Gastroesophageal sphincter (tissue), 4 donors: Measurements from ENCODE around the gene ARL8B. TPM values are rescaled to one million over a fixed set of nuclear protein-coding genes. Genes with fewer than 3 reads are reported as not detected.

Experiments used
- ATAC-seq: fragments of 150-250 bp; one replicate; pipeline ENCODE4 v1.9.1; 2016; ENCODE audit warnings: mild to moderate bottlenecking, moderate library complexity
- H3K27ac ChIP-seq, 4 donors: fragments of 200-600 bp; sonication (generic) in 3 of 4; 1 replicate in 3 of 4; 2 replicates in 1 of 4; pipeline ENCODE4 v1.5.1; 2016 to 2019
- H3K27me3 ChIP-seq: fragments of 200-600 bp; sonication (generic); one replicate; pipeline ENCODE4 v1.5.1; 2019
- H3K36me3 ChIP-seq, 2 donors: fragments of 200-600 bp; sonication (generic); one replicate each; pipeline ENCODE4 v1.5.1; 2019; ENCODE audit warnings: control low read depth in 1 of 2
- H3K4me1 ChIP-seq, 3 donors: fragments of 200-600 bp; sonication (generic); 1 replicate in 2 of 3; 2 replicates in 1 of 3; pipeline ENCODE4 v1.5.1; 2016 to 2019; ENCODE audit warnings: control low read depth in 2 of 3
- H3K4me3 ChIP-seq, 2 donors: fragments of 200-600 bp; sonication (generic); one replicate each; pipeline ENCODE4 v1.5.1; 2019; ENCODE audit warnings: mild to moderate bottlenecking in 1 of 2, moderate library complexity in 1 of 2
- H3K9me3 ChIP-seq, 3 donors: fragments of 200-600 bp; sonication (generic); one replicate each; pipeline ENCODE4 v1.5.1; 2017 to 2019; ENCODE audit warnings: control low read depth in 2 of 3
- CTCF ChIP-seq, 4 experiments: fragments of 200-600 bp in 2 of 4; fragments of 450-650 bp in 2 of 4; sonication (generic) in 1 of 4; IDR thresholded peaks; one replicate each; pipeline ENCODE4 v1.5.1; 2017 to 2019; ENCODE audit warnings: antibody characterized with exemption in 4 of 4, mild to moderate bottlenecking in 2 of 4, moderate library complexity in 2 of 4
- EP300 ChIP-seq: sonication (generic); formaldehyde crosslinking; IDR thresholded peaks from one replicate; pipeline ENCODE4 v1.6.1; 2017; ENCODE audit warnings: antibody characterized with exemption, mild to moderate bottlenecking
- POLR2A ChIP-seq, 2 donors: fragments of 450-650 bp; IDR thresholded peaks; one replicate each; pipeline ENCODE4 v1.6.1; 2017; ENCODE audit warnings: antibody characterized with exemption in 2 of 2, mild to moderate bottlenecking in 2 of 2, moderate library complexity in 1 of 2
- POLR2AphosphoS5 ChIP-seq: sonication (generic); formaldehyde crosslinking; IDR thresholded peaks from one replicate; pipeline ENCODE4 v1.6.1; 2017; ENCODE audit warnings: antibody characterized with exemption
- WGBS, 2 donors: methylation state at CpG; one replicate each; pipeline ENCODE4 v1.1.5; 2018; ENCODE audit warnings: low coverage in 1 of 2; 5-methylcytosine and 5-hydroxymethylcytosine counted together
- total RNA-seq, 4 donors: library from RNA; depleted of rRNA; stranded (reverse); fragments of >200 nt; gene quantifications; one replicate each; pipeline ENCODE4 v1.1.0, GENCODE V29; 2016

ARL8B gene
- total RNA-seq, 4 donors from 2014 or later: 41.5 to 59.9 (median 50.9) TPM

GRCh38 chr3:5151586-5151985 lies 29.5 kb downstream of the ARL8B start:
- peaks cover 0 to 43% (median 0%) of the 10 kb centered on the region in 3 donors for H3K4me1 ChIP-seq
- WGBS, 2 donors: 75 to 100% methylated on average over 1 to 2 of the region's 6 CpGs
- no peaks in the 10 kb centered on the region for H3K36me3 ChIP-seq
- no peak overlapping the region for H3K27ac ChIP-seq
- no peaks in the 10 kb centered on the region for H3K27me3 ChIP-seq
- no peak overlapping the region for H3K4me3 ChIP-seq
- H3K9me3 ChIP-seq: no peaks in the 10 kb centered on the region
- TF ChIP-seq EP300 (no peak), POLR2A (IDR thresholded peaks at IDR 0.05) (no peak), CTCF (IDR thresholded peaks at IDR 0.05) (no peak), POLR2AphosphoS5 (no peak)
- ATAC-seq: no peak

- Histone ChIP-seq H3K9me3 (no peaks in the 10 kb centered on the region), H3K4me1 (peaks cover 0 to 52% (median 0%) of the 10 kb centered on the region in 3 donors), H3K27me3 (no peaks in the 10 kb centered on the region), H3K36me3 (no peaks in the 10 kb centered on the region), H3K27ac (no peak overlapping the region), H3K4me3 (no peak overlapping the region)
- WGBS, 2 donors: 69 to 85% methylated on average over 4 of the region's 4 CpGs
- TF ChIP-seq POLR2A (IDR thresholded peaks at IDR 0.05): no peak
- TF ChIP-seq EP300: no peak
- no peak for TF ChIP-seq POLR2AphosphoS5
- no peak for TF ChIP-seq CTCF (IDR thresholded peaks at IDR 0.05)
- no peak for ATAC-seq
These were observed 31.0 kb downstream of the ARL8B start for GRCh38 chr3:5153074-5153473.

GRCh38 chr3:5155241-5155640 lies 33.1 kb downstream of the ARL8B start:
- no peak for TF ChIP-seq EP300
- no peak for TF ChIP-seq CTCF (IDR thresholded peaks at IDR 0.05)
- no peak for ATAC-seq
- Histone ChIP-seq H3K9me3 (no peaks in the 10 kb centered on the region), H3K4me3 (no peak overlapping the region), H3K4me1 (peaks cover 0 to 38% (median 0%) of the 10 kb centered on the region in 3 donors), H3K36me3 (no peaks in the 10 kb centered on the region), H3K27ac (no peak overlapping the region), H3K27me3 (no peaks in the 10 kb centered on the region)

- Histone ChIP-seq H3K27me3 (no peaks in the 10 kb centered on the region), H3K4me1 (peaks cover 3 to 60% (median 7%) of the 10 kb centered on the region in 3 donors), H3K9me3 (no peaks in the 10 kb centered on the region), H3K4me3 (no peak overlapping the region), H3K27ac (no peak overlapping the region), H3K36me3 (no peaks in the 10 kb centered on the region)
- 75 to 83% methylated on average over 3 of the region's 3 CpGs for WGBS, 2 donors
- no peak for ATAC-seq
- TF ChIP-seq POLR2AphosphoS5: no peak
- no peak for TF ChIP-seq EP300
- no peak for TF ChIP-seq POLR2A (IDR thresholded peaks at IDR 0.05)
- no peak for TF ChIP-seq CTCF (IDR thresholded peaks at IDR 0.05)
These were observed 38.2 kb downstream of the ARL8B start for GRCh38 chr3:5160321-5160720.

- ATAC-seq: no peak
- Histone ChIP-seq H3K4me3 (no peak overlapping the region), H3K9me3 (no peaks in the 10 kb centered on the region), H3K27ac (no peak overlapping the region), H3K4me1 (peaks cover 3 to 56% (median 7%) of the 10 kb centered on the region in 3 donors), H3K27me3 (no peaks in the 10 kb centered on the region), H3K36me3 (no peaks in the 10 kb centered on the region)
- TF ChIP-seq EP300 (no peak), POLR2AphosphoS5 (no peak)
- 36 to 58% methylated on average over 2 of the region's 4 CpGs for WGBS, 2 donors
These were observed 39.1 kb downstream of the ARL8B start for GRCh38 chr3:5160940-5161858.
